Ascending aorta (tissue), 2 donors: ENCODE data around the gene FNTB. TPM values are rescaled to one million over a fixed set of nuclear protein-coding genes. Genes with fewer than 3 reads are reported as not detected.
A peak's percentile ranks its signal among the peaks of the same experiment; 100 is the strongest.

ENCODE experiments used
- DNase-seq, 2 donors: peaks; one replicate each; pipeline ENCODE4 v3.0.0-alpha.2; 2019; ENCODE audit warnings: low spot score in 2 of 2
- H3K27ac ChIP-seq, 2 donors: fragments of 200-600 bp; sonication (generic); one replicate each; pipeline ENCODE4 v1.5.1; 2016 to 2017; ENCODE audit warnings: mild to moderate bottlenecking in 1 of 2
- H3K27me3 ChIP-seq: fragments of 200-600 bp; sonication (generic); one replicate; pipeline ENCODE4 v1.5.1; 2017
- H3K36me3 ChIP-seq, 2 donors: fragments of 200-600 bp; sonication (generic); one replicate each; pipeline ENCODE4 v1.5.1; 2016
- H3K4me1 ChIP-seq, 2 donors: fragments of 200-600 bp; sonication (generic); one replicate each; pipeline ENCODE4 v1.5.1; 2016 to 2017; ENCODE audit warnings: mild to moderate bottlenecking in 1 of 2
- H3K4me3 ChIP-seq, 2 donors: fragments of 200-600 bp; sonication (generic); one replicate each; pipeline ENCODE4 v1.5.1; 2016 to 2017; ENCODE audit warnings: mild to moderate bottlenecking in 1 of 2
- H3K9me3 ChIP-seq, 2 donors: fragments of 200-600 bp; sonication (generic); one replicate each; pipeline ENCODE4 v1.5.1; 2016
- CTCF ChIP-seq, 3 experiments: fragments of 200-600 bp in 2 of 3; fragments of 450-650 bp in 1 of 3; sonication (generic) in 2 of 3; IDR thresholded peaks; one replicate each; pipeline ENCODE4 v1.5.1; 2016 to 2019; ENCODE audit warnings: antibody characterized with exemption in 3 of 3, mild to moderate bottlenecking in 1 of 3, moderate library complexity in 1 of 3
- intact Hi-C: fragments of 100-400 bp; cut with DNase I; formaldehyde crosslinking; loops from one replicate; pipeline ENCODE4 v1.15.1; 2023
- total RNA-seq: library from RNA; depleted of rRNA; stranded (reverse); fragments of >200 nt; gene quantifications from one replicate; pipeline ENCODE4 v1.1.0, GENCODE V29; 2016

The FNTB gene
- total RNA-seq, 1 donor from 2014 or later: 13.9 TPM

GRCh38 chr14:65016471-65016870 is 29.8 kb downstream of the FNTB start:
- intact Hi-C loops: no loop called here
- no peak overlapping the region for H3K27ac ChIP-seq

GRCh38 chr14:65019944-65020566 is 33.4 kb downstream of the FNTB start:
- peak; percentile 29 to 60 (median 45) for TF ChIP-seq CTCF (IDR thresholded peaks at IDR 0.05)
- no peaks in the 10 kb centered on the region for H3K4me1 ChIP-seq
- intact Hi-C loops: no loop called here

More at GRCh38 chr14:65016471-65016870, 29.8 kb downstream of the FNTB start:
- Histone ChIP-seq H3K4me1 (no peaks in the 10 kb centered on the region), H3K9me3 (no peaks in the 10 kb centered on the region), H3K36me3 (peaks cover 5 to 37% of the 10 kb centered on the region in 2 donors), H3K27me3 (no peaks in the 10 kb centered on the region), H3K4me3 (no peak overlapping the region)
- DNase-seq: no peak
- TF ChIP-seq CTCF (IDR thresholded peaks at IDR 0.05): no peak

GRCh38 chr14:65024957-65025356 is 38.3 kb downstream of the FNTB start:
- no peaks in the 10 kb centered on the region for H3K9me3 ChIP-seq
- TF ChIP-seq CTCF (IDR thresholded peaks at IDR 0.05): no peak
- no peak overlapping the region for H3K27ac ChIP-seq
- peaks cover 9 to 25% of the 10 kb centered on the region in 2 donors for H3K36me3 ChIP-seq
- intact Hi-C loops: no loop called here
- DNase-seq: no peak
- no peak overlapping the region for H3K4me3 ChIP-seq
- no peaks in the 10 kb centered on the region for H3K27me3 ChIP-seq
- no peaks in the 10 kb centered on the region for H3K4me1 ChIP-seq

More at GRCh38 chr14:65019944-65020566, 33.4 kb downstream of the FNTB start:
- no peaks in the 10 kb centered on the region for H3K9me3 ChIP-seq
- no peak for DNase-seq
- no peaks in the 10 kb centered on the region for H3K27me3 ChIP-seq
- H3K27ac ChIP-seq: no peak overlapping the region
- H3K36me3 ChIP-seq: peaks cover 0 to 10% of the 10 kb centered on the region in 2 donors
- H3K4me3 ChIP-seq: no peak overlapping the region

- intact Hi-C loops: no loop called here
- Histone ChIP-seq H3K4me3 (no peak overlapping the region), H3K27me3 (no peaks in the 10 kb centered on the region), H3K27ac (no peak overlapping the region), H3K36me3 (peaks cover 13 to 32% of the 10 kb centered on the region in 2 donors), H3K9me3 (no peaks in the 10 kb centered on the region), H3K4me1 (no peaks in the 10 kb centered on the region)
- no peak for TF ChIP-seq CTCF (IDR thresholded peaks at IDR 0.05)
- no peak for DNase-seq
These were observed 39.1 kb downstream of the FNTB start for GRCh38 chr14:65025818-65026217.

GRCh38 chr14:65026526-65026925 is 39.8 kb downstream of the FNTB start:
- intact Hi-C loops: no loop called here
- H3K4me3 ChIP-seq: no peak overlapping the region
- DNase-seq: no peak
- peaks cover 14 to 32% of the 10 kb centered on the region in 2 donors for H3K36me3 ChIP-seq
- no peak for TF ChIP-seq CTCF (IDR thresholded peaks at IDR 0.05)
- H3K9me3 ChIP-seq: no peaks in the 10 kb centered on the region
- no peaks in the 10 kb centered on the region for H3K27me3 ChIP-seq
- H3K27ac ChIP-seq: no peak overlapping the region
- no peaks in the 10 kb centered on the region for H3K4me1 ChIP-seq
